ENCODE measurements around the gene FTCD. TPM values are rescaled to one million over a fixed set of nuclear protein-coding genes. Genes with fewer than 3 reads are reported as not detected.
"Not testable (repeated sequence)": the region's sequence is repeated elsewhere in the genome, so short reads cannot be mapped to it uniquely, and the experiment has no call there.

The FTCD gene
- total RNA-seq, 1 donor from 2014 or later: not detected

DNA sequence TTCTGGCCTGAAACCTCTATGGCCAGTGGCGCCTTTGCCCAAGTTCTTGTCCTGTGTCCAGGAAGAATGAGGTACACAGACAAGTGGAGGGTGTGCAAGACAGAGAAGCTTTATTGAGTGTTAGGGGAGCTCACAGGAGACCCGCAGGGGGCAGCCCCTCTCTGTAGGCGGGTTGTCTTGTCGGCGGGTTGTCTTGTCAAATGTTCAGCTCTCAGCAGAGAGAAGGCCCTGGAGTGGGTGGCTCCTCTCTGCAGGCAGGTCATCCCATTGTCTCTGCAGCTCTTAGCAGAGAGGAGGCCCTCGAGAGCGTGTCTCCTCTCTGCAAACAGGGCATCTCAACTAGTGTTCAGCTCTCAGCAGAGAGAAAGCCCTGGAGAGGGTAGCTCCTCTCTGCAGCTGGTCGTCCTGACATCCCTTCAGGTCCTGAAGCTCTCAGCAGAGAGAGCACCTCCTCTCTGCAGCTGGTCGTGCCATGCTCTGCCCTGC, 46.5 kb downstream of the FTCD start:
- TF ChIP-seq, protein P1, sequence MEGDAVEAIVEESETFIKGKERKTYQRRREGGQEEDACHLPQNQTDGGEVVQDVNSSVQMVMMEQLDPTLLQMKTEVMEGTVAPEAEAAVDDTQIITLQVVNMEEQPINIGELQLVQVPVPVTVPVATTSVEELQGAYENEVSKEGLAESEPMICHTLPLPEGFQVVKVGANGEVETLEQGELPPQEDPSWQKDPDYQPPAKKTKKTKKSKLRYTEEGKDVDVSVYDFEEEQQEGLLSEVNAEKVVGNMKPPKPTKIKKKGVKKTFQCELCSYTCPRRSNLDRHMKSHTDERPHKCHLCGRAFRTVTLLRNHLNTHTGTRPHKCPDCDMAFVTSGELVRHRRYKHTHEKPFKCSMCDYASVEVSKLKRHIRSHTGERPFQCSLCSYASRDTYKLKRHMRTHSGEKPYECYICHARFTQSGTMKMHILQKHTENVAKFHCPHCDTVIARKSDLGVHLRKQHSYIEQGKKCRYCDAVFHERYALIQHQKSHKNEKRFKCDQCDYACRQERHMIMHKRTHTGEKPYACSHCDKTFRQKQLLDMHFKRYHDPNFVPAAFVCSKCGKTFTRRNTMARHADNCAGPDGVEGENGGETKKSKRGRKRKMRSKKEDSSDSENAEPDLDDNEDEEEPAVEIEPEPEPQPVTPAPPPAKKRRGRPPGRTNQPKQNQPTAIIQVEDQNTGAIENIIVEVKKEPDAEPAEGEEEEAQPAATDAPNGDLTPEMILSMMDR (conservative IDR thresholded peaks at IDR 0.05; ENCODE audit: low read depth, low read length): no peak
- no peak overlapping the region for H3K4me3 ChIP-seq (ENCODE audit: low read depth, low read length)
- DNase-seq (ENCODE audit: low read depth): no peak

- DNase-seq (ENCODE audit: low read depth); H3K4me3 ChIP-seq (ENCODE audit: low read depth, low read length): not testable (repeated sequence)
Observed at GRCh38 chr21:46107376-46107775, 48.0 kb downstream of the FTCD start.

- no peak overlapping the region for H3K4me3 ChIP-seq (ENCODE audit: low read depth, low read length)
- TF ChIP-seq, protein P1 (conservative IDR thresholded peaks at IDR 0.05; ENCODE audit: low read depth, low read length): no peak
- no peak for DNase-seq (ENCODE audit: low read depth)
Observed at GRCh38 chr21:46104104-46104503, 51.3 kb downstream of the FTCD start.

- DNase-seq (ENCODE audit: low read depth): no peak
- TF ChIP-seq, protein P1 (conservative IDR thresholded peaks at IDR 0.05; ENCODE audit: low read depth, low read length): no peak
- no peak overlapping the region for H3K4me3 ChIP-seq (ENCODE audit: low read depth, low read length)
Observed at GRCh38 chr21:46100906-46101305, 54.5 kb downstream of the FTCD start.

DNA sequence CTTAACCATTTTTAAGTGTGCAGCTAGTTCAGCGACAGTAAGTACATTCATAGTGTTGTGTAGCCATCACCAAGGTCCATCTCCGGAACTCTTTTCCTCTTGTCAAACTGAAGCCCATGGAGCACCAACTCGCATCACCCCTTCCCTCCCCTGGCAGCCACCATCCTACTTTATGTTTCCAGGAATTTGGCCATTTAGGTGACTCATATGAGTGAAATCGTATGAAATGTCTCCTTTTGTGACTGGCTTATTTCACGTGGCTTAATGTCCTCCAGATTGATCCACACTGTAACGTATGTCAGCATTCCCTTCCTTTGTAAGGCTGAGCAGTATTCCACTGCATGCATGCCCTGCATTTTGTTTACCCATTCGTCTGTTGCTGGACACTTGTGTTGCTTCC, 55.0 kb downstream of the FTCD start:
- no peak for DNase-seq (ENCODE audit: low read depth)
- H3K4me3 ChIP-seq (ENCODE audit: low read depth, low read length): no peak overlapping the region

GRCh38 chr21:46100020-46100419, 55.4 kb downstream of the FTCD start:
- no peak for DNase-seq (ENCODE audit: low read depth)
- H3K4me3 ChIP-seq (ENCODE audit: low read depth, low read length): no peak overlapping the region
- TF ChIP-seq, protein P1 (conservative IDR thresholded peaks at IDR 0.05; ENCODE audit: low read depth, low read length): no peak

More for the DNA sequence above, 55.0 kb downstream of the FTCD start:
- TF ChIP-seq, protein P1 (conservative IDR thresholded peaks at IDR 0.05; ENCODE audit: low read depth, low read length): no peak

- TF ChIP-seq, protein P1 (conservative IDR thresholded peaks at IDR 0.05; ENCODE audit: low read depth, low read length): peak; percentile 7
- no peak for DNase-seq (ENCODE audit: low read depth)
- H3K4me3 ChIP-seq (ENCODE audit: low read depth, low read length): no peak overlapping the region
Observed at GRCh38 chr21:46099476-46099875, 55.9 kb downstream of the FTCD start.
